ENCODE measurements around the gene COASY.
A peak's percentile ranks its signal among the peaks of the same experiment; 100 is the strongest.

COASY gene

GRCh38 chr17:42584880-42585279 is 22.9 kb downstream of the COASY start:
- TF ChIP-seq CTCF (IDR thresholded peaks at IDR 0.05; ENCODE audit: low read depth, low read length): no peak
- no peak for DNase-seq (ENCODE audit: low read depth in 2 of 2)
- no peak overlapping the region for H3K4me3 ChIP-seq (replicated peaks in 1 of 2; ENCODE audit: low read depth in 2 of 2, low read length in 2 of 2)

- DNase-seq (ENCODE audit: low read depth in 2 of 2): peak in 1 of 2 donors; percentile 72
- H3K4me3 ChIP-seq (replicated peaks in 1 of 2; ENCODE audit: low read depth in 2 of 2, low read length in 2 of 2): no peak overlapping the region
- TF ChIP-seq CTCF (IDR thresholded peaks at IDR 0.05; ENCODE audit: low read depth, low read length): no peak
Observed at GRCh38 chr17:42585353-42585752, 23.4 kb downstream of the COASY start.

- no peak for DNase-seq (ENCODE audit: low read depth in 2 of 2)
- TF ChIP-seq CTCF (IDR thresholded peaks at IDR 0.05; ENCODE audit: low read depth, low read length): no peak
- no peak overlapping the region for H3K4me3 ChIP-seq (replicated peaks in 1 of 2; ENCODE audit: low read depth in 2 of 2, low read length in 2 of 2)
Observed at GRCh38 chr17:42586514-42587230, 24.7 kb downstream of the COASY start.

GRCh38 chr17:42590886-42591285 is 28.9 kb downstream of the COASY start:
- TF ChIP-seq CTCF (IDR thresholded peaks at IDR 0.05; ENCODE audit: low read depth, low read length): no peak
- H3K4me3 ChIP-seq (replicated peaks in 1 of 2; ENCODE audit: low read depth in 2 of 2, low read length in 2 of 2): no peak overlapping the region
- DNase-seq (ENCODE audit: low read depth in 2 of 2): no peak

GRCh38 chr17:42591411-42591810 is 29.5 kb downstream of the COASY start:
- H3K4me3 ChIP-seq (replicated peaks in 1 of 2; ENCODE audit: low read depth in 2 of 2, low read length in 2 of 2): no peak overlapping the region
- no peak for DNase-seq (ENCODE audit: low read depth in 2 of 2)
- TF ChIP-seq CTCF (IDR thresholded peaks at IDR 0.05; ENCODE audit: low read depth, low read length): no peak

GRCh38 chr17:42596386-42596785 is 34.4 kb downstream of the COASY start:
- DNase-seq (ENCODE audit: low read depth in 2 of 2): no peak
- TF ChIP-seq CTCF (IDR thresholded peaks at IDR 0.05; ENCODE audit: low read depth, low read length): no peak
- no peak overlapping the region for H3K4me3 ChIP-seq (replicated peaks in 1 of 2; ENCODE audit: low read depth in 2 of 2, low read length in 2 of 2)

- peak; percentile 25 to 35 for DNase-seq (ENCODE audit: low read depth in 2 of 2)
- H3K4me3 ChIP-seq (replicated peaks in 1 of 2; ENCODE audit: low read depth in 2 of 2, low read length in 2 of 2): no peak overlapping the region
- TF ChIP-seq CTCF (IDR thresholded peaks at IDR 0.05; ENCODE audit: low read depth, low read length): no peak
Observed at GRCh38 chr17:42598905-42599304, 37.0 kb downstream of the COASY start.
